HG03469 (cell line): ENCODE results near the gene KCNN2.

ENCODE experiments used
- ATAC-seq: cut with Tn5 transposase; IDR thresholded peaks from one replicate; pipeline ENCODE4 v1.9.1; 2021; ENCODE audit warnings: mild to moderate bottlenecking, moderate library complexity, moderate number of reproducible peaks; ENCODE audit not compliant: unreplicated experiment

KCNN2 gene

GRCh38 chr5:114361724-114362196 lies at the start of gene KCNN2:
Gene KCNN2, plus strand, starts transcription at chr5:114362070. Its CDS starts 70 bp downstream, at chr5:114362140.
- peak; percentile 59 for ATAC-seq

DNA sequence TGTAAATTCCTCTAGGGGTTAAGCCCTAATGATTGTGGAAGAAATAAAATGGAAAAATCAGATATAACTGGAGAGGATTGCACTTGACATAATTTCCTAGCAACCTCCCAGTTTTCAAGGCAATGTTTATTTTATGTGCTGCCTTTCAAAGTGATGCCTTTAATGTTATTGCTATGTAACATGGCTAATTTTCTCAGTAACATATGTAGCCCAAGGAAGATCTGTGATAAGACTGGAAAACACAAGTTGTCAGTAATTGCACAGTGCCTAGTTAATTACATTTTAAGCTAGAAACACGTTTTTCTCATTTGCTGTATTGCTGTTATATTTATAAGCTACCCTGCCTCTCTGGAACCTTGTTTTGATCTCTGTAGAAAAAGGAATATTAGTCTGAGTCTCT lies 49.2 kb upstream of the KCNN2 start:
- no peak for ATAC-seq

DNA sequence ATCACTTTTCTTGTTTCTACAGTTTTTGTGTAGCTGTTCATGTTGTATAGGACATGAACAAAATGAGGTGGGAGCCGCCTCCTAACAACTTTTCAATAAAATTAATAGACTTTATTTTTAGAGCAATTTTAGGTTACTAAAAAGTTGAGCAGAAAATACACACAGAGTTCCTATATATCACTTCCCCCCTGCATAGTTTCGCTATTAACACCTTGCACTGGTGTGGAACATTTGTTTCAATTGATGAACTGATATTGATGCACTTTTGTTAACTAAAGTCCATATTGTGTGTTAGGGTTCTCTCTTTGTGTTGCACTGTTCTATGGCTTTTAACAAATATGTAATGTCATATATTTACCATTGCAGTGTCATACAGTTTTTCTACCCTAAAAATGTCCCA lies 47.8 kb upstream of the KCNN2 start:
- no peak for ATAC-seq

- no peak for ATAC-seq
Observed at GRCh38 chr5:114316167-114316566, 45.7 kb upstream of the KCNN2 start.

DNA sequence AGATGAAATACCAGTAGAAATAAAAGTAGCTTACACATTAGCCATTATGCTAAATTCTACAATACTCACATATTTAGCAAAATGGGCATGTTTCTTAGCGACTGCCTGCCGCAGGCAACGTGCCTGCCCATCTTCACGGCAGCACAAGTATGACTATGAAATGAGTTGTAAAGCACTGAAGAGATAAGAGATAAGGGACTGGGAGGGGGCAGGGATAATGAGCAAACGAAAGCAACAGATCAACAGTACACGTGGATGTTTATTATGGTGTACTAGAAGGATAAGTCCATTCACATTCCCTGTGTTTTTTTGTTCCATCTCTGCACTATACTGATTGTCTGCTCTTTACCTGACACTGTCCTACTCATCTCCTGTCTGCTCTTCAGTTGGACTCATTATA lies 44.1 kb upstream of the KCNN2 start:
- no peak for ATAC-seq

DNA sequence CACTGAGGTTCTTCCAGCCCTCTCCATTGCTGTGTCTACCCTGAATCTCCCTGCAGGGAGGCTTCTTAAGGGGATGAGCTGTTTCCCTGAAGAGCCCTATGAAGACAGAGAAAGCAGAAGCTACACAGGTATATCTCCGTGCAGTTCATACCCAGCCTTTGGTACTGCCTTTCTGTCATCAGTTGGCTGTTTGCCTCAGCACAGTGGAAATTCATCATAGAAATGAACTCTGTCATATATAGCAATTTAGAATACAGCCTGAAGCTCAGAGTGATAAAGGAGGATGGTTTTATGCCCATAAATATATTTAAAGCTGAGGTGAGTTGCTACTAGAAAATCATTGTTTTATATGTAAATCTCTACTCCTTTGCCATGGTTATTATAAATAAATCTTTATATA lies 42.6 kb upstream of the KCNN2 start:
- no peak for ATAC-seq

- no peak for ATAC-seq
Observed at GRCh38 chr5:114319821-114320220, 42.0 kb upstream of the KCNN2 start.

GRCh38 chr5:114324282-114324681 lies 37.6 kb upstream of the KCNN2 start:
- ATAC-seq, result no peak

- ATAC-seq, result no peak
Observed at GRCh38 chr5:114325541-114325940, 36.3 kb upstream of the KCNN2 start.

DNA sequence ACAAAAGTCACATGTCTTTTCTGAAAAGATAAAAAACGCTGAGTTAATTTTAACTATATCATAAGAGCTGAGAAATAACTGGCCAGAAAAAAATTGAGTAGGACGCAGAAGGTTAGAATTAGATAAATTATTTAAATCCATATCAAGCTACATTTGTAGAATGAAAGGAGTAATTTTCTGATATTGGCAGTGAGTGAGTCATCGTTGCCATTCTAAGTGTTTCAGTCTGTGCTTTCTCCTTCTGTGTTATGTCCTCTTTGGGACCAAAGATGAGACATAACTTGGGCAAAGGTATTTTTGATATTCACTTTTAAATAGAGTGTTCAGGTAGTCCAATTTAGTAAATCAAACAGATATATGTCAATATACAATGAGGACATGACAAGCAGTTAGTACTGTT lies 34.4 kb upstream of the KCNN2 start:
- no peak for ATAC-seq

DNA sequence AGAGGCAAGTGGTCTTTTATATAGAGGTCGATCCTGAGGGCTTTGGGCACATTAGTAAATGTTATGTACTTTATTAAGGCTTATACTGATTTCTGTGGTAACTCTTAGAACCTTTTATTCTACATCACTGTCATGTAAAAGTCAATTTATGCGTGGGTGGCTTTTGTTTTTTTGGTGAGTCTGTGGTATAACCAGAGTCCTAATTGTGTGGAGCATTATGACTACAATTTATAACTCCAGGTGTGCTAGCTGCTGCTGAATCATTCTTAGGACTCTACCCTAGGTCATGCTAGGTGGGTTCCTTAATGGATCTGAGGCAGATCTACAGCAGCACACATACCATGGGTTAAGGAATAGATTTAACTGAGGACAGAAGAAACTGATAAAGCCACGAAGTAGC lies 33.9 kb upstream of the KCNN2 start:
- ATAC-seq, result no peak

DNA sequence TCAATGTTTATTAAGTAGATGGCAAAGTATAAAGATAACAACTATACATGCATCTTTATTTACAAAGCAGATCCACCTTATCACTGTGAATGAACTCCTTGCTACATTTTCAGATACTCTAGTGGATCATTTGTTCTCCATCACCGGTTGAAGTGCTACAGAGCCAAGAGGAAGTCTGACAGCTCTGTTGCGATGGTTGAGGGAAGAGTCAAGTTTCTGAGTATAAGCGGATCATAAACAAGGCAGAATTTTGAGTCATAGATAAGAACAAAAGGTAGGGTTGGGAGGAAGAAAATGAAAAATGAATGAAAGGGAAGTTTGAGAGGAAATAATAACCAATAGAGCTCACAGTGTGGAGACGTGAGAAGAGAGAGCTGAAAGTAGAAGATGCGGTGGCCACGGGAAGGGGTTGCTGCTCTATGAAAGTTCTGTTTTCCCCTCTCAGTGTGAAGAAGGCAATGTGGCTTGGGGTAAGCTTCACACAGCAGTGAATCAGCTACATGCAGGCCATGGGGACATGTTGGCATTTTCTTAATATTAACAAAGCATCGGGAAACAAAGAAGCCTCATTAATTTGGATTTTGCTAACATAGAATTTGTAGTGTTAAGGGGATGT lies 30.8 kb upstream of the KCNN2 start:
- ATAC-seq, result no peak

DNA sequence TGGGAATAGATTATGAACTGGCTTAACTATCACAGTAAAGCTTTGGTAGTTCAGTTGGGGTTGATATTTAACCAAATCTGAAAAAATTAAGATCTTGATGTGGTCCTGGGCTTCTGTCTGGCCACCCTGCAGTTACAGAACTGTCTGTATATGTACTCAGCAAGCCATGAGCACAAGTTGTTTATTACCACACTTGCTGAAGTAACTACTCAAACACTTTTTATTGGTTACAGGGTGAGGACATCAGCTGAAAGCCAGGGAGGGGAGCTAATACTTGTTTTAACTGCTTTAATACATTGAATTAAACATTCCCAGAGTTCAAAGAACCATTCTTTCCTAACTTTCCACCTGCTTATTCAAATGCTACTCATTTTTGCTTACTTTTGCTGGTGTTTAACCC lies 29.4 kb upstream of the KCNN2 start:
- no peak for ATAC-seq

DNA sequence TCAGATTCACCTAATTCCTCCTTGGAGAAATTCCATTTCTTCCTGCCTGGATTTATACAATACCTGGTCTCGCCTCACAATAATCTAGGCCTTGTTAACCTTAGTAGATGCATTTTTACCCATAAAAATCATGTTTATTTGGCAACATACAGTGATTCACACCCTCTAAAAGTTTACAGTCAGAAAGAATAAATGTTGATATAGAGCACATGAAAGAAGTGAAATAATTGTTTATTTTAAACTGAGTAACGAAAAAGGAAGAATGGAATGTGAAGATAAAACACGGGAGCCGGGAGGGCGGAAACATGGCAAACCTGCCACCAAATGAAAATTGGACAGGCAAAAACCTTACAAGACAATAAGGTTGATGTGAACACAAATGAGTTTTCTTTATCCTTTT lies 28.9 kb upstream of the KCNN2 start:
- ATAC-seq, result no peak

DNA sequence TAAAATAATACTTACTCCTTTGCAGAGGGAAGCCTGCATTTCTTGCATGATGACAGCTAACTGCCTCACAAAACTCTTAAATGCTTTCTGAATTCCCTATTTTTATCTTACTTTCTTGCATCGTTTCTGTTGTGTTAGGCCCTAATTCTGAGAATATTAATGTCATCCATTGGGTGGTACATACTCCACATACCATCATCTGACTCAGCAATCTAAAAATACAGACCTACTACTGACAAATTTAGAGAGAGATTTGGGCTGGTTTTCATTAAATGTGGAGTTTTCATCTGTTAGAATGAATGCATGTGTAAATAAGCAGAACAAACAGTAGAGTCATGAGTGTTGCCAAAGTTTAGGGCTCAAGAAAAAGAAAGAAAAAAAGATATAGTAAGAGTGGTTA lies 26.5 kb upstream of the KCNN2 start:
- ATAC-seq, result no peak

DNA sequence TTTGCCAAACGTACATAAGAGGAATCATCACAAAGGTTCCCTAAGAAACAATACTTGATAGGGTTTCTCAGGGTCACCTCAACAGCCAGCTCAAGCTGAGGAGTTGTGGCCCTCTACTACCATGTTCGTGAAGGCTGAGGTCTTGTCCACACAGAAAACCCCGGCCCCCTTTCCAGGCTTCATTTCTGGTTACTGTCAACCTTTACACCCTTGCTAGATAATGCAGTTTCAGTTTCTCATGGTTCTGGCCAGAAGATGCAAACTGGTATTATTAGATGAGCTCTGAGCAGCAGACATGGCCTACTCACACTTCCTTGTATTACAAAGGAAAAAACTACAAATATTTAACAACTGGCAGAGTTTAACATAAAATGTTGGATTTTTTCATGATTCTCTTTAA lies 22.8 kb upstream of the KCNN2 start:
- no peak for ATAC-seq

- no peak for ATAC-seq
Observed at GRCh38 chr5:114346181-114346580, 15.7 kb upstream of the KCNN2 start.

DNA sequence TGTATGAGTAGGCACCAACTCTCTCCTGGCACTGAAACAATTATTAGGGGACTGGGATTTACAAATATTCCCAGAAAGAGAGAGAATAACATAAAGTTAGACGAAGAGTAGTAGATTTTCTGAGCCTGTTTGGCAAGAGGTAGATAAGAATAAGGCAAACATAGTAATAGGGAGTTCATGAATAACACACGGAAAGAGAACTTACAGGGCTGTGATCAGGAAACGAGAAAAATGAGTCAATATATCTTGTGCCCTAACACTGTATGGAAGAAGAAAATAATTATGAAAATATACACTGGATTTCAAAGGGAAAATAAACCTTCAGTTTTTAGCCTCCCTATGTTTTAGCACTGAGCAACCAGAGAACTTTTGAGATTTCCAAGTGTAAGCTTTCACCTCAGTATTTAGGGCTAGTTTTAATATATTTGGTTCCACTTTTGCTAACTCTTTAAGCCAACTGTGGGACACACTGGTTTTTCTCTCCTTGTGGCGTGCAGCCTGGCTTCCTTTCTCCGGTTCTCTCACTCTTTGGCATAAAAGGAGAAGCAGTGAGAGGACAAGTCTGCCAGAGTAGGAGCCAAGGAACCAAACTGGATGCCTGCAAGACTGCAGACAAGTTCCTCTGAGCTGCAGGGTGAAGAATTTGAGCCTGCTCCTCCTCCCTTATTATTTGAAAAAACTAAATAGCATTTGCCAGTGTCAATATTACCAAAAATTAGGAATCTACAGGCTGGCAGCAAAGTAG lies 6.6 kb upstream of the KCNN2 start:
- ATAC-seq, result no peak

DNA sequence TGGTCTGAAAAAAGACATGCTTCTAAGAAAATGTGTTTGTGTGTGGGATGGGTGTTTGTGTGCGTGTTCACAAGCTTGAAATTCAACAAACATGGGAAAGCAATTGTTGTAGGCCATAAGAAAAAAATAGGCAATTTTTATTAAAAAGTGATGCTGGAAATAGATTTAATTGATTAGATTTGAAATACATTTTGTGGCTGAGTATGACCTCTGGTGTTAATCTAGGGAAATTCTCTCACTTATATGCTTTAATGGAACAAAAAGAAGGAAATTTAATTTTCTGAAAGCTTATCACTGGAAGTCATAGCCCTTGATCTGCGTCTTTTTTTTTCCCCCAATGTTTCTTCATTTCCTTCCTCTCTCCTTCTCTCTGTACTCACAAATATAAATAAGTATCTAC lies 3.5 kb upstream of the KCNN2 start:
- ATAC-seq, result no peak

GRCh38 chr5:114360357-114360756 lies 1.5 kb upstream of the KCNN2 start:
- no peak for ATAC-seq

DNA sequence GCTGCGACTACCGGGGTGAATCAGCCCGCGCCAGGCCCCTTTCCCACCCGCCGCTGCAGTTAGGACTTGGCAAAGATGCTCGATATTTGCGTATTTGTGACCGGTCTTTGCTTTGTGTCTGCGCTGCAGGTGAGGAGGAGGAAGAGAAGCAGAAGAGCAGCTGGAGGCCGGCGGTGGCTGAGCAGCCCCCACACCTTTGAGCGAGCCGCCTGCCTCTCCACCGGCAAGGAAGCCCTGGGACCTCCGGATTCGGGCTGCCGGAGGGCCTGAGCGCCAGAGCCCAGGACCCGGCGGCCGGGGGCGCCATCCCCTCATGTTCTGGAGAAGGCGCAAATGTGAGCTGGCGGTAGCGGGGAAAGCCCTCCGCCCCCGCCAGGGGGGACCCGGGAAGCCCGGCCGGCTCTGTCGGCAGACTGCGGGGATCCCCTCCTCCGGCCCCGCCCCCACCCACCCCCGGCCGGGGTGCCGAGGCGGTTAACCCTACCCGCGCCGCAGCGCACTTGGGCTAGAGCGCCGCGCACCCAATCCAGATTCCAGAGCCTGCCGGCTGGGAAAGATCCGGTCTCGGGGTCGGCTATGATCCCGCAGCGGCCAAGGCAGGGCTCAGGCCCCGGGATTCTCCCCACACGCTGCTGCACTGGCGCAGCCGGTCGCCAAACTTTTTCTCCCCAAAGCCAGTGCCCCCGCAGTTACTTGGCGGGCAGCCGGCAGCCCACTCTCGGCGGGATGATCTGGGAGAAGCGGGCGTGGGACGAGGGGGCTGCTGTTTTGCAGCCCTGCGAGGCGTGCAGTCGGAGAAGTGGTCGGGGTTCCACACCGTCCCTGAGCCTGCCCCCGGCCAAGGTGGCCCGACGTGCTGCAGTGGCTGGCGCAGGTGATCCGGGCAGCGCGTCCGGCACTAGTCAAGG lies 800 bp upstream of the KCNN2 start:
- no peak for ATAC-seq
